Neutrophil (primary cell): Measurements from ENCODE around the gene RBM5.

Source experiments
- H3K27ac ChIP-seq: fragments of 200-600 bp; sonication (generic); 2 replicates; pipeline ENCODE4 v1.5.1; 2016; ENCODE audit warnings: mild to moderate bottlenecking, moderate library complexity
- H3K27me3 ChIP-seq: fragments of 200-600 bp; sonication (generic); 2 replicates; pipeline ENCODE4 v1.6.0; 2016; ENCODE audit warnings: mild to moderate bottlenecking
- H3K36me3 ChIP-seq: fragments of 200-600 bp; sonication (generic); 2 replicates; pipeline ENCODE4 v1.5.1; 2017
- H3K4me1 ChIP-seq, 2 experiments: fragments of 200-600 bp in 1 of 2; sonication (generic) in 1 of 2; 1 replicate in 1 of 2; 2 replicates in 1 of 2; pipeline versions ENCODE4 v1.5.1 to v1.6.1; 2013 to 2016; ENCODE audit warnings: low read depth in 1 of 2, low read length in 1 of 2, mild to moderate bottlenecking in 1 of 2, moderate library complexity in 1 of 2; ENCODE audit not compliant: control insufficient read depth in 1 of 2, insufficient read depth in 1 of 2
- H3K4me3 ChIP-seq, 2 experiments: fragments of 200-600 bp in 1 of 2; sonication (generic) in 1 of 2; 1 replicate in 1 of 2; 2 replicates in 1 of 2; pipeline ENCODE4 v1.5.1; 2013 to 2016; ENCODE audit warnings: low read depth in 1 of 2, low read length in 1 of 2, mild to moderate bottlenecking in 1 of 2, moderate library complexity in 1 of 2
- H3K9me3 ChIP-seq: fragments of 200-600 bp; sonication (generic); 2 replicates; pipeline ENCODE4 v1.5.1; 2016
- CTCF ChIP-seq: fragments of 200-600 bp; sonication (generic); IDR thresholded peaks from 2 replicates; pipeline ENCODE4 v1.5.1; 2016; ENCODE audit warnings: antibody characterized with exemption

The RBM5 gene

GRCh38 chr3:50160561-50160983, 71.9 kb downstream of the RBM5 start:
- Histone ChIP-seq H3K9me3 (no peaks in the 10 kb centered on the region), H3K27me3 (peaks cover 50% of the 10 kb centered on the region), H3K4me1 (peaks cover 3 to 4% of the 10 kb centered on the region in 2 experiments), H3K4me3 (no peak overlapping the region), H3K36me3 (no peaks in the 10 kb centered on the region), H3K27ac (no peak overlapping the region)
- no peak for TF ChIP-seq CTCF

GRCh38 chr3:50161320-50161719, 72.6 kb downstream of the RBM5 start:
- no peaks in the 10 kb centered on the region for H3K36me3 ChIP-seq
- peaks cover 42% of the 10 kb centered on the region for H3K27me3 ChIP-seq
- no peak overlapping the region for H3K27ac ChIP-seq
- TF ChIP-seq CTCF = no peak
- no peaks in the 10 kb centered on the region for H3K4me1 ChIP-seq
- H3K4me3 ChIP-seq = no peak overlapping the region
- H3K9me3 ChIP-seq = no peaks in the 10 kb centered on the region

- no peak overlapping the region for H3K4me3 ChIP-seq
- peaks cover 33% of the 10 kb centered on the region for H3K27me3 ChIP-seq
- H3K4me1 ChIP-seq = no peaks in the 10 kb centered on the region
- no peaks in the 10 kb centered on the region for H3K9me3 ChIP-seq
- no peak overlapping the region for H3K27ac ChIP-seq
- no peaks in the 10 kb centered on the region for H3K36me3 ChIP-seq
- TF ChIP-seq CTCF = no peak
Observed at GRCh38 chr3:50162034-50162883, 73.5 kb downstream of the RBM5 start.

- H3K4me3 ChIP-seq = no peak overlapping the region
Observed at GRCh38 chr3:50163572-50164455, 75.1 kb downstream of the RBM5 start.

GRCh38 chr3:50164481-50164880, 75.8 kb downstream of the RBM5 start:
- Histone ChIP-seq H3K27ac (no peak overlapping the region), H3K27me3 (peaks cover 11% of the 10 kb centered on the region), H3K4me1 (no peaks in the 10 kb centered on the region), H3K4me3 (no peak overlapping the region), H3K9me3 (no peaks in the 10 kb centered on the region), H3K36me3 (no peaks in the 10 kb centered on the region)
- TF ChIP-seq CTCF = no peak

More at GRCh38 chr3:50163572-50164455, 75.1 kb downstream of the RBM5 start:
- H3K9me3 ChIP-seq = no peaks in the 10 kb centered on the region
- H3K27me3 ChIP-seq = peaks cover 17% of the 10 kb centered on the region
- H3K4me1 ChIP-seq = no peaks in the 10 kb centered on the region
- no peak overlapping the region for H3K27ac ChIP-seq
- no peaks in the 10 kb centered on the region for H3K36me3 ChIP-seq
- TF ChIP-seq CTCF = no peak
